NOMO-1 treated with dmso at 0.1 percent for 144 hours (cell line): ENCODE results near the gene SHC1.

ENCODE experiments used
- DNase-seq: peaks from one replicate; lab custom pipeline; 2025; ENCODE audit not compliant: unreplicated experiment; lab: John Stamatoyannopoulos, UW

Gene SHC1

DNA sequence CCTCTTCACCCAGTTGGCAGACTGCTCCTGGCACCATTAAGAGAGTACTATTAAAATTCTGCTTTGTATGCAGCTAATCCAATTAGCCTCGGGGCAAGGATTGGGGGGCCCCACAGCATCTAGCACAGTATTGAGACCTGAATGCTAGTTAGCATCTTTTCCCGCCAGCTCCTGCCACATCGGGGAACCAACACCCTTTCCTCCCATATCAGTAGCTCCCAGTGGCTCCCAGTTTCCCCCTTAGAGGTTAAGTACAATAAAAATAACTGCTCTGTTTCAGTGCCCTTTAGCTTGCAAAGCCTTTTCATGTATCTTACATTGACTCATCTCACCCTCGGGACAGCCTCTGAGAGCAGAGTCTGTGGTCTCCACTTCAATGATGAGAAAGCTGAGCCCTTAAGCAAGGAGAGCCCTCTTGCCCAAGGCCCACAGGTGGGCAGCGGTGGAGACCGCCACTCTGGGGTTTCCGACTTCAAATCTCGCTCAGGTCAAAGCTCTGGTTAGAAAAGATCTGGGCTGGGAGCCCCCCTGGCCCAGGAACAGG, 29.8 kb downstream of the SHC1 start:
- DNase-seq = no peak

- no peak for DNase-seq
Observed at GRCh38 chr1:154940213-154940560, 30.4 kb downstream of the SHC1 start.

DNA sequence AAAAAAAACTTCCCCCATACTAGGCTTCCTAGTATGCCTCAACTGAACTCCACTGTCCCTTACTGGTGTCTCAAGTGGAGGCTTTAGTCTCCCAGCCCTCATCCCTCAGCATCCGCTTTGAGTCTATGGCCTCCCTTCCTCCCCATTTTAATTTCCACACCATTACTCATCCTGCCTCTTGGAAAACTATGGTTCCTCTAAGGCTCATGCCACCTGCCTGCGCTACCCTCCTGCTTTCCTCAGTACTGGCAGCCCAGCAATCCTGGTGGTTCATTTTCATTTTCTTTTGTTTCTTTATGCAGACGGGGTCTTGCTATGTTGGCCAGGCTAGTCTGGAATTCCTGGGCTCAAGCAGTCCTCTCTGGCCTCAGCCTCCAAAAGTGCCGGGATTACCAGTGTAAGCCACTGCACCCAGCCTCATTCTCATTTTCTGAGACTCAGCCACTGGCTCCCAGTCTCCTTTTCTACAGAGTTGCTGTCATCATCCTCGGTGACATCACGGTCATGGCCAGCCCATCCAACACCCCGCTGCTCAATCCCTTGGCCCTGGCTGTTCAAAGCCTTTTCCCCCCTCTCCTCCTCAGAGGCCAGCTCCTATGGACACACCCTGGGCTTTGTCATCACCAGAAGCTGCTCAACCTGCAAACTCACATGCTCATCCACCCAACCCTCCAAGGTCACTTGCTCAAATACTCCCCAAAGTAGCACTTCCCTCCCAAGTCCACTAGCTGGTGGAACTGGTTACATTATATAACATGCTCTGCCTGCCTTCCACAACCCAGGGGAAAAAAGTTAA, 31.7 kb downstream of the SHC1 start:
- no peak for DNase-seq

- no peak for DNase-seq
Observed at GRCh38 chr1:154937988-154938386, 32.6 kb downstream of the SHC1 start.

DNA sequence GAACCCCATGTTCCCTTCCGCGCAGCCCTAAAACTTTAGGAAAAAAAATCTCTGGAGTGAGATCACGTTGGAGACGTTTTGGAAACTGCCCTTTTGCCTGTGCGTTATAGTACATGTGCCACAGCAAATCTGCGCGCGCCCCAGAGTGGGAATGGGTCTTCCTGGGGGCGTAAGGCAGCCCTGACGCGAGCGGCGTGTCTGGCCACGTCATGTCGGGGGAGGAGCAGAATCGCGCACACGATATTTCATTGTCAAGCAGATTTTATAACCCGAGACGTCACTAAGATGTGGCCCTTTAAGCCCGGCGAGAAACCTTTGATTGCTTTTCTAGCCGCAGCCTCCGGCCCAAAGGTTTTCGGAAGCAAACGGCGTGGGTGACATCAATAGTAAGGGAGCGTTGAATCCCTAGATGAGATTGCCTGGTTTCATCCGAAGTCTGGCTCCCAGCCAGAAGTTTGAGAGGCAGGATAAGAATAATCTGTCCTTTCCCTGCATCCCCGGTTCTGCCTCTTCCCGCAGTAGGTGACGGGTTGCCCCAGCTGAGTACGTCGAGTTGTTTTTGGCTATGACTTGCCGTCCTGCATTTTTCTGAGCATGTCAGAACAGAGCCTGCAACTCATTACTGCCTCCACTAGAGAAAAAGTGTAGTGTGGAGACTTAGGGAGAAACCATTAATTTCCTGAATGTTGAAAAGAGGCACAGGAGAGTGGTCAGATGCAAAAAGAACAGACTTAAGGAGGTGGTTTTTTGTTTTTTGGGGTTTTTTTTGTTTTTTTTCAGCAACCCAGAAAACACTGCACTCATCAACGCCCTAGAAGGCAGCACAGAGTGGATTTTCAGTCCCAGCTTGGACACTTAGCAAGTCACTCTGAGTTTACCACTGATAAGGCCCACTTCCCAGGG, 33.2 kb downstream of the SHC1 start:
- DNase-seq = peak; percentile 92

GRCh38 chr1:154936555-154937084, 33.9 kb downstream of the SHC1 start, which contains the start of gene PMVK:
PMVK (minus strand) TSS chr1:154936719; CDS start chr1:154936685, 34 bp downstream.
- peak; percentile 92 for DNase-seq

GRCh38 chr1:154935749-154936554, 34.6 kb downstream of the SHC1 start:
- DNase-seq = no peak

DNA sequence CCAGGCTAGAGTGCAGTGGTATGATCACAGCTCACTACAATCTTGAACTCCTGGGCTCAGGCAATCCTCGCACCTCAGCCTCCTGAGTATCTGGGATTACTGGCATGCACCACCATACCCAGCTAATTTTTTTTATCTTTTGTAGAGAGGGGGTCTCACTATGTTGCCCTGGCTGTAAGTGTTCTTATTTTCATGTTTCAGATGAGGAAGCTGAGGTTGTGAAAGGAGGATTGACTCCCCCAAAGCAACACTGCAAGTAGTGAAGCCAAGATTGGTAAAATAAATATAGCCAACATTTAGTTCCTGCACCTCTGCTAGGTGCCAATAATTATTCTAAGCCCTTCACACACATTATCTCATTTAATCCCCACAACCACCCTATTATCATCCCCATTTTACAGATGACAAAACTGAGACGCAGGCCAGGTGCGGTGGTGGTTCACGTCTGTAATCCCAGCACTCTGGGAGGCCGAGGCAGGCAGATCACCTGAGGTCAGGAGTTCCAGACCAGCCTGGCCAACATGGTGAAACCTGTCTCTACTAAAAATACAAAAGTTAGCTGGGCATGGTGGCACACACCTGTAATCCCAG, 36.1 kb downstream of the SHC1 start:
- no peak for DNase-seq

DNA sequence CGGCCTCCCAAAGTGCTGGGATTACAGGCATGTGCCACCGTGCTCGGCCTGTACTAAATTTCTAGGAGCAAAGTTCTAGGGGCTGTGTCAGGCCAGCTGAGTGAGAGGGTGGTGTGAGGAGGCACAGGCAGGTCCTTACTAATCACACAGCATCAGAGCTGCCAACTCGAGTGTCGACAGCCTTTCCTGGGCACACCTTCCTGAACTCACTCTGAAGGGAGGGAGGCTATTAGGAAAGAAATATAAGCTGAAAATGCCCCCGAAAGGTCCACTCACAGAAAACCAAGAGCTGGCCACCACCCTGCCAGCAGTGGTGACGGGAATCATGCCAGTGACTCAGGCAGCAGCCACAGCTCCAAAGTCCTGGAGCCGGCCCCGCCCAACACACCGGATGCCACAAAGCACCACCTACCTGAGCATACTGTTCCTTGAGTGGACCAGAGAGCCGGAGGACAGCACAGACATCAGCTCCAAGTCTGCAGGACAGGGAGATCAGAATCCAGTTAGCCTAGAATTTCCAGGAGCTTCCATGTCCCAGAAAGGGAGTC, 38.5 kb downstream of the SHC1 start:
- no peak for DNase-seq

DNA sequence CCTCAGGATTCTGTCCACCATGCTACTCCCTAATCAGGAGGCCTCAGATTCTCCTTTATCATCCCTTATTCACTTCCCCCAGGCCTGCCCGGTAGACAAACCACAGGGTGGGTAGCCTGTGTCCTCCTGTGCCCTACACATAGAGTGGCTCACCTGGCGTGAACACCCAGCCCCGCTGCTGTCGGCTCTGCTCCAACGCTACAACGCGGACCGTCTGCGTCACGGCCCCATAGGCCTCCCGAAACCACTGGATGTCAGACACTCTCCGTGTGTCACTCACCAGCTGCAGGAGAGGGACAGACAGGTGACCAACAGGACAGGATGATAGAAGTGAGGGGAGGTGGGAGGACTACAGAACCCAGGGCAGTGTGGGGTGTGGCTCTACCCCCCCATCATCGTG, 44.3 kb downstream of the SHC1 start:
- DNase-seq = no peak

- DNase-seq = no peak
Observed at GRCh38 chr1:154925335-154926170, 45.0 kb downstream of the SHC1 start.

DNA sequence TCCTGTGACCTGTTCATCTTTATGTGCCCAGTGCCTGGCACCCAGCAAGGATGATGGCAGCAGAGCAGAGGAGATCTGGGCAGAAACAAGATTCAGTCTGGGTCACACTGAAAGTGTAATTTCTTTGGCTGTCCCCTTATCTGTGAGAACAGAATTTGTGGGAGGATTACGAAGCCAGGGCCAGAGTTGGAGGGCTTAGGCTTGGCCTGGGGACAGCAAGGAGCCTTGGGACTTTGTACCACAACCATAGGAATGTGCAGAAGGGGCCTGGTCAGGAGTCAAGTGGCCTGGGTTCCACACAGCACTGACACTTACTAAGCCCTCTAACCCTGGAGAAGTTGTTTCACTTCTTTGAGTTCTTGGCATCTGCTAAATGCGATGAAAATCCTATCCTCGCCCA, 46.9 kb downstream of the SHC1 start:
- DNase-seq = no peak

- no peak for DNase-seq
Observed at GRCh38 chr1:154913273-154913672, 57.3 kb downstream of the SHC1 start.

DNA sequence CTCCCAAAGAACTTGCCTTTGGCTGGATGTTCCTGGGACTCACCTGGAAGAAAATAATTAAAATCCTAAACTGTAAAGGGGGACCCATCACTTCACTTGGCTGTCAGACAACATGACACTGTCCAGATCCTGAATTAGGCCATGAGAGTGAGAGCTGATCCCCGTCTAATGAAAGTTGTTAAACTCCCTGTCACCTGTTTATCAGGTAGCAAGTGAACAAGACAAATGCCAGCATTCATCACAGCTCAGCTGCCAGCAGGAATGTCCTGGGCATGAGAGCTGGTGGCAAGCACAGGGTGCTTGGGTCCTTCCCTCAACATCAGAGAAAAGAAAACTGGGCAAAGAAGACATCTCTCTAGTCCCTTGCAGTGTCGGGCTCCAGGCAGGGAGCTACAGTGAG, 57.8 kb downstream of the SHC1 start:
- DNase-seq = no peak
